ENCODE results near the gene CDK15.
"Not testable (repeated sequence)": the region's sequence is repeated elsewhere in the genome, so short reads cannot be mapped to it uniquely, and the experiment has no call there.

CDK15 gene

GRCh38 chr2:201790989-201791388 lies 15.3 kb upstream of the CDK15 start:
- DNase-seq: no peak

- no peak for DNase-seq
These were observed 12.7 kb upstream of the CDK15 start for GRCh38 chr2:201793631-201794030.

- no peak for DNase-seq
These were observed 12.0 kb upstream of the CDK15 start for GRCh38 chr2:201794294-201794693.

GRCh38 chr2:201795607-201796477 lies 10.5 kb upstream of the CDK15 start:
- DNase-seq: no peak

- DNase-seq: no peak
These were observed 9.9 kb upstream of the CDK15 start for GRCh38 chr2:201796478-201796865.

- DNase-seq: no peak
These were observed 9.0 kb upstream of the CDK15 start for GRCh38 chr2:201797175-201797840.

- DNase-seq: no peak
These were observed 8.0 kb upstream of the CDK15 start for GRCh38 chr2:201798252-201798913.

GRCh38 chr2:201798914-201799285 lies 7.4 kb upstream of the CDK15 start:
- not testable (repeated sequence) for DNase-seq

GRCh38 chr2:201807452-201807999 lies 1.2 kb downstream of the CDK15 start:
- no peak for DNase-seq

GRCh38 chr2:201808027-201808426 lies 1.7 kb downstream of the CDK15 start:
- DNase-seq: no peak

GRCh38 chr2:201809633-201810032 lies 3.3 kb downstream of the CDK15 start:
- no peak for DNase-seq

GRCh38 chr2:201810604-201811003 lies 4.3 kb downstream of the CDK15 start:
- not testable (repeated sequence) for DNase-seq

- DNase-seq: no peak
These were observed 7.8 kb downstream of the CDK15 start for GRCh38 chr2:201813996-201814760.

- no peak for DNase-seq
These were observed 10.6 kb downstream of the CDK15 start for GRCh38 chr2:201816657-201817575.

GRCh38 chr2:201820383-201821007 lies 14.2 kb downstream of the CDK15 start:
- no peak for DNase-seq

- no peak for DNase-seq
These were observed 14.7 kb downstream of the CDK15 start for GRCh38 chr2:201821080-201821479.

- no peak for DNase-seq
These were observed 17.9 kb downstream of the CDK15 start for GRCh38 chr2:201824212-201824611.

- DNase-seq: no peak
These were observed 21.3 kb downstream of the CDK15 start for GRCh38 chr2:201827621-201828020.

GRCh38 chr2:201828220-201828619 lies 21.9 kb downstream of the CDK15 start:
- no peak for DNase-seq

GRCh38 chr2:201830666-201831065 lies 24.3 kb downstream of the CDK15 start:
- no peak for DNase-seq

- no peak for DNase-seq
These were observed 25.1 kb downstream of the CDK15 start for GRCh38 chr2:201831469-201831868.

All from CD4-positive, alpha-beta T cell treated with Interleukin-21 for 1 hour (primary cell).